ENCODE results near the gene FARS2. TPM values are rescaled to one million over a fixed set of nuclear protein-coding genes. Genes with fewer than 3 reads are reported as not detected.

FARS2 gene
- total and polyA plus RNA-seq, 9 of the 15 experiments (the other 6 are each of a cell fraction or from before 2014, with no cell fraction given), result 16.5 to 62.2 (median 27.0) TPM

GRCh38 chr6:5672581-5673011, 411.3 kb downstream of the FARS2 start (continued):
- TF ChIP-seq MAFF (IDR thresholded peaks at IDR 0.05; ENCODE audit: low read length) (no peak; the same call in 1 of the 2 replicates), ZNF444 (CRISPR knock-in tag; IDR thresholded peaks at IDR 0.05) (no peak), FUS (optimal IDR thresholded peaks at IDR 0.05; ENCODE audit: low read depth, low read length) (no peak), HMGXB4 (CRISPR knock-in tag; IDR thresholded peaks at IDR 0.05) (no peak), MAFG (tag; conservative IDR thresholded peaks at IDR 0.05) (peak; percentile 70; the same call in 1 of the 2 replicates), BACH1 (tag; IDR thresholded peaks at IDR 0.05) (0 out of 2 replicates have a peak, but pooled peaks have one; percentile 59), SMARCB1 (IDR thresholded peaks at IDR 0.05; ENCODE audit: insufficient read length, low read depth) (no peak), CC2D1A (IDR thresholded peaks at IDR 0.05) (no peak), SMAD4 (CRISPR knock-in tag; conservative IDR thresholded peaks at IDR 0.05) (no peak), NFE2 (IDR thresholded peaks at IDR 0.05; ENCODE audit: low read depth) (peak; percentile 84), NR3C1 (CRISPR knock-in tag; IDR thresholded peaks at IDR 0.05) (no peak), SAP30 (IDR thresholded peaks at IDR 0.05; ENCODE audit: borderline replicate concordance, insufficient read depth, low read depth, low read length, poor library complexity, severe bottlenecking) (no peak), C11orf30 (IDR thresholded peaks at IDR 0.05; ENCODE audit: low read depth) (peak; percentile 58; the same call in 1 of the 2 replicates), SMARCC2 (IDR thresholded peaks at IDR 0.05; ENCODE audit: low read depth) (no peak), CTBP1 (IDR thresholded peaks at IDR 0.05; ENCODE audit: borderline replicate concordance) (no peak), MTA1 (IDR thresholded peaks at IDR 0.05; ENCODE audit: borderline replicate concordance) (no peak), TSC22D4 (tag; IDR thresholded peaks at IDR 0.05) (no peak), ZNF395 (CRISPR knock-in tag; IDR thresholded peaks at IDR 0.05) (no peak), ZNF316 (IDR thresholded peaks at IDR 0.05) (peak; percentile 46; the same call in 1 of the 2 replicates), ZNF398 (CRISPR knock-in tag; IDR thresholded peaks at IDR 0.05) (no peak)
